ENCODE measurements around the gene S100B. TPM values are rescaled to one million over a fixed set of nuclear protein-coding genes. Genes with fewer than 3 reads are reported as not detected.

The S100B gene
- total and polyA plus RNA-seq, 9 of the 15 experiments (the other 6 are each of a cell fraction or from before 2014, with no cell fraction given) = not detected

DNA sequence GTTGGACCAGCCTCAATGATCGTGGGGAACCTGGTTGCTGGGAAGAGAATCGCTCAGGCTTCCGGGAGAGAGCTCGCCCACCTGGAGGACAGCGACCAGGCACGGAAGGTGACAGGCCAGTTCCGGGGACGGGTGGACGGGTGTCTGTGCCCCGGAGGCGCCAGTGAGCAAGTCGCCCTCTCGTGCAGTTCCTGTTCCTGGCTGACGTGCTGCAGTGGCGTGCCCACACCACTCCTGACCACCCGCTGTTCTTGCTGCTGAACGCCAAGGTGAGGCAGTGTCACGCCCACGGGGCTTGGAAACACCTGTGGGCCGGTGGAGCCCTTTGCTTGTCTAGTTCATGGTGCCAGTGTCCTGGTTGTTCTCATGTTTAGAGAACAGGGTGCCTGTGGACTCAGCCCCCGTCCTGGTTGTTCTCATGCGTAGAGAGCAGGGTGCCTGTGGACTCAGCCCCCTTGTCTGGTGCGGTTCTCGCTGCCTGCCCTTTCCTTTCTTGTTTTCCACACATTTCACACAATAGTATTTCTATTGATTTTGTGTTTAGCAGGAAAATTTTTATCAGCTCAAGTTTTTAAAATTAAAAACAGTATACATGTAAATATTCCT lies 53.1 kb downstream of the S100B start:
- H3K4me1 ChIP-seq (replicated peaks in 1 of 2; ENCODE audit: control insufficient read depth in 2 of 2, insufficient read depth in 2 of 2, low read length in 2 of 2) = peaks cover 0 to 11% of the 10 kb centered on the region in 2 experiments; a peak in 2 of 5 replicates
- DNase-seq (ENCODE audit: extremely low read depth in 1 of 4, low spot score in 3 of 4) = no peak
- CTCF ChIA-PET (ENCODE audit: low intra/inter-chr PET ratio) = no interaction called here
- no peak for ATAC-seq
- no peak for FAIRE-seq
- BruUV-seq (replicated peaks) = no TSS peak
- WGBS (ENCODE audit: insufficient coverage, low coverage, missing lambda C conversion rate) = 90% methylated on average over 23 of the region's 24 CpGs
- POLR2A ChIA-PET = interaction anchor here (0.8 to 1.1 kb wide), 4 partner anchors 9 to 332 kb away, joined by 3 read pairs; no protein-coding TSS in a partner anchor
- no peak overlapping the region for H2AFZ ChIP-seq (ENCODE audit: low read depth, low read length)
- H3K9ac ChIP-seq (ENCODE audit: insufficient read depth in 1 of 2, low read depth in 2 of 2, low read length in 2 of 2) = peak overlapping the region in 1 of 2 experiments; percentile 49; a peak in 1 of 4 replicates
- H3K4me3 ChIP-seq = no peak overlapping the region
- intact Hi-C loops (cut with micrococcal nuclease) (no loop called here), in situ Hi-C loops (cut with MboI) (no loop called here)
- H3K36me3 ChIP-seq (ENCODE audit: control insufficient read depth, insufficient read depth, low read length) = peaks cover 44% of the 10 kb centered on the region; the same call in 2 of the 3 replicates
- no peaks in the 10 kb centered on the region for H3K79me2 ChIP-seq (ENCODE audit: control insufficient read depth, insufficient read depth, low read length)
- TF ChIP-seq HDAC2 (IDR thresholded peaks at IDR 0.05) (no peak), ZNF79 (CRISPR knock-in tag; IDR thresholded peaks at IDR 0.05; ENCODE audit: low read depth) (no peak), POLR2G (IDR thresholded peaks at IDR 0.05; ENCODE audit: low read depth, low read length) (0 out of 2 replicates have a peak, but pooled peaks have one; percentile 32), HNRNPK (IDR thresholded peaks at IDR 0.05; ENCODE audit: low read depth, low read length, poor library complexity, severe bottlenecking) (no peak), MEF2D (tag; conservative IDR thresholded peaks at IDR 0.05; ENCODE audit: low read depth) (no peak)
- no peak overlapping the region for H3K27ac ChIP-seq (ENCODE audit: extremely low read depth, low read depth, low read length)
- no peak overlapping the region for H3K4me2 ChIP-seq (ENCODE audit: insufficient read depth, low read length)
- no peaks in the 10 kb centered on the region for H3K9me3 ChIP-seq (replicated peaks; ENCODE audit: control insufficient read depth, insufficient read depth, low read depth, low read length)
- H3K9me1 ChIP-seq (ENCODE audit: control insufficient read depth, insufficient read depth, low read length) = no peaks in the 10 kb centered on the region
- no peaks in the 10 kb centered on the region for H4K20me1 ChIP-seq (replicated peaks; ENCODE audit: control insufficient read depth, insufficient read depth, low read length)
- no peaks in the 10 kb centered on the region for H3K27me3 ChIP-seq (ENCODE audit: control insufficient read depth in 2 of 2, insufficient read depth in 2 of 2, low read length in 2 of 2)

Measured in K562 (cell line).